Measurements from ENCODE around the gene SORCS1. TPM values are rescaled to one million over a fixed set of nuclear protein-coding genes. Genes with fewer than 3 reads are reported as not detected.

SORCS1 gene
- total and polyA plus RNA-seq, 2 of the 13 experiments (the other 11 are each of a cell fraction or from before 2014, with no cell fraction given) = not detected

DNA sequence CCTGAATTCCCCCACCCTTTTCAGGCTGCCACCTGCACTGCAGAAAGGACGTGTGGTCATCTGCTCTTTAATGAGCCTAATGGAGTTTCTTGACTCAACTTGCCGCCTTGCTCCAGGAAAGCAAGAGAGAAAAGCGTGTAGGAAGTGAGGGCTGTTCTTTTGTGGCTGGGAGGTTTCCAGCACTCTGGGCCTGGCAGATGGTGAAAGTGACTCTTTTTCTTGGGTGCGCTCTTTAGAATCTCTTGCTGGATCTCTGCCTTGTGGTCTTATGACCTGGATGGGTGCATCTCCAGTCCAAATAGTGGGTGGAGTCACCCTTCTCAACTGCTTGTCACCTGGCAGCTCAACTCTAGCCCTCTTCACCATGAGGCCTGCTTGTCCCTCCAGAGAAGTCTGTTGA is 244.0 kb downstream of the SORCS1 start:
- H3K27ac ChIP-seq (ENCODE audit: extremely low read length, insufficient read depth, low read length) = no peak overlapping the region
- CTCF ChIA-PET (ENCODE audit: low intra/inter-chr PET ratio, low total read pairs) = no interaction called here
- no peaks in the 10 kb centered on the region for H3K4me1 ChIP-seq (ENCODE audit: insufficient read depth, low read length)
- DNase-seq (ENCODE audit: low spot score) (no peak), FAIRE-seq (no peak), ATAC-seq (no peak)
- H3K27me3 ChIP-seq (ENCODE audit: control insufficient read depth in 1 of 2, insufficient read depth in 2 of 2, low read length in 2 of 2) = no peaks in the 10 kb centered on the region
- no peak overlapping the region for H2AFZ ChIP-seq (ENCODE audit: low read length)
- no peaks in the 10 kb centered on the region for H3K79me2 ChIP-seq (ENCODE audit: insufficient read depth, low read length)
- in situ Hi-C loops (cut with HindIII; ENCODE audit: extremely low pct_ligation_motif_present, low pct_unique_long_range_greater_than_20kb) (no loop called here), intact Hi-C loops (cut with micrococcal nuclease; ENCODE audit: unreplicated experiment) (no loop called here)
- no peaks in the 10 kb centered on the region for H4K20me1 ChIP-seq (ENCODE audit: insufficient read depth, low read length)
- H3K36me3 ChIP-seq (replicated peaks in 1 of 2; ENCODE audit: control insufficient read depth in 1 of 2, insufficient read depth in 2 of 2, low read length in 2 of 2) = no peaks in the 10 kb centered on the region
- 64% methylated on average over 4 of the region's 4 CpGs for WGBS (ENCODE audit: low lambda C conversion rate)
- H3K4me2 ChIP-seq (ENCODE audit: low read depth, low read length) = no peak overlapping the region
- POLR2A ChIA-PET = no interaction called here
- H3K9me3 ChIP-seq (ENCODE audit: low read length) = peaks cover 26% of the 10 kb centered on the region; the same call in 1 of the 2 replicates
- TF ChIP-seq JUNB (CRISPR knock-in tag; IDR thresholded peaks at IDR 0.05; ENCODE audit: borderline replicate concordance) (no peak), ATM (IDR thresholded peaks at IDR 0.05; ENCODE audit: borderline replicate concordance) (no peak), ZSCAN22 (CRISPR knock-in tag; IDR thresholded peaks at IDR 0.05) (no peak), ZNF605 (CRISPR knock-in tag; IDR thresholded peaks at IDR 0.05) (no peak), ZBTB8A (CRISPR knock-in tag; IDR thresholded peaks at IDR 0.05; ENCODE audit: borderline replicate concordance, low read depth) (no peak), TSC22D2 (CRISPR knock-in tag; IDR thresholded peaks at IDR 0.05; ENCODE audit: borderline replicate concordance) (no peak), ZNF44 (CRISPR knock-in tag; IDR thresholded peaks at IDR 0.05) (no peak)
- TF ChIP-seq, protein P1, sequence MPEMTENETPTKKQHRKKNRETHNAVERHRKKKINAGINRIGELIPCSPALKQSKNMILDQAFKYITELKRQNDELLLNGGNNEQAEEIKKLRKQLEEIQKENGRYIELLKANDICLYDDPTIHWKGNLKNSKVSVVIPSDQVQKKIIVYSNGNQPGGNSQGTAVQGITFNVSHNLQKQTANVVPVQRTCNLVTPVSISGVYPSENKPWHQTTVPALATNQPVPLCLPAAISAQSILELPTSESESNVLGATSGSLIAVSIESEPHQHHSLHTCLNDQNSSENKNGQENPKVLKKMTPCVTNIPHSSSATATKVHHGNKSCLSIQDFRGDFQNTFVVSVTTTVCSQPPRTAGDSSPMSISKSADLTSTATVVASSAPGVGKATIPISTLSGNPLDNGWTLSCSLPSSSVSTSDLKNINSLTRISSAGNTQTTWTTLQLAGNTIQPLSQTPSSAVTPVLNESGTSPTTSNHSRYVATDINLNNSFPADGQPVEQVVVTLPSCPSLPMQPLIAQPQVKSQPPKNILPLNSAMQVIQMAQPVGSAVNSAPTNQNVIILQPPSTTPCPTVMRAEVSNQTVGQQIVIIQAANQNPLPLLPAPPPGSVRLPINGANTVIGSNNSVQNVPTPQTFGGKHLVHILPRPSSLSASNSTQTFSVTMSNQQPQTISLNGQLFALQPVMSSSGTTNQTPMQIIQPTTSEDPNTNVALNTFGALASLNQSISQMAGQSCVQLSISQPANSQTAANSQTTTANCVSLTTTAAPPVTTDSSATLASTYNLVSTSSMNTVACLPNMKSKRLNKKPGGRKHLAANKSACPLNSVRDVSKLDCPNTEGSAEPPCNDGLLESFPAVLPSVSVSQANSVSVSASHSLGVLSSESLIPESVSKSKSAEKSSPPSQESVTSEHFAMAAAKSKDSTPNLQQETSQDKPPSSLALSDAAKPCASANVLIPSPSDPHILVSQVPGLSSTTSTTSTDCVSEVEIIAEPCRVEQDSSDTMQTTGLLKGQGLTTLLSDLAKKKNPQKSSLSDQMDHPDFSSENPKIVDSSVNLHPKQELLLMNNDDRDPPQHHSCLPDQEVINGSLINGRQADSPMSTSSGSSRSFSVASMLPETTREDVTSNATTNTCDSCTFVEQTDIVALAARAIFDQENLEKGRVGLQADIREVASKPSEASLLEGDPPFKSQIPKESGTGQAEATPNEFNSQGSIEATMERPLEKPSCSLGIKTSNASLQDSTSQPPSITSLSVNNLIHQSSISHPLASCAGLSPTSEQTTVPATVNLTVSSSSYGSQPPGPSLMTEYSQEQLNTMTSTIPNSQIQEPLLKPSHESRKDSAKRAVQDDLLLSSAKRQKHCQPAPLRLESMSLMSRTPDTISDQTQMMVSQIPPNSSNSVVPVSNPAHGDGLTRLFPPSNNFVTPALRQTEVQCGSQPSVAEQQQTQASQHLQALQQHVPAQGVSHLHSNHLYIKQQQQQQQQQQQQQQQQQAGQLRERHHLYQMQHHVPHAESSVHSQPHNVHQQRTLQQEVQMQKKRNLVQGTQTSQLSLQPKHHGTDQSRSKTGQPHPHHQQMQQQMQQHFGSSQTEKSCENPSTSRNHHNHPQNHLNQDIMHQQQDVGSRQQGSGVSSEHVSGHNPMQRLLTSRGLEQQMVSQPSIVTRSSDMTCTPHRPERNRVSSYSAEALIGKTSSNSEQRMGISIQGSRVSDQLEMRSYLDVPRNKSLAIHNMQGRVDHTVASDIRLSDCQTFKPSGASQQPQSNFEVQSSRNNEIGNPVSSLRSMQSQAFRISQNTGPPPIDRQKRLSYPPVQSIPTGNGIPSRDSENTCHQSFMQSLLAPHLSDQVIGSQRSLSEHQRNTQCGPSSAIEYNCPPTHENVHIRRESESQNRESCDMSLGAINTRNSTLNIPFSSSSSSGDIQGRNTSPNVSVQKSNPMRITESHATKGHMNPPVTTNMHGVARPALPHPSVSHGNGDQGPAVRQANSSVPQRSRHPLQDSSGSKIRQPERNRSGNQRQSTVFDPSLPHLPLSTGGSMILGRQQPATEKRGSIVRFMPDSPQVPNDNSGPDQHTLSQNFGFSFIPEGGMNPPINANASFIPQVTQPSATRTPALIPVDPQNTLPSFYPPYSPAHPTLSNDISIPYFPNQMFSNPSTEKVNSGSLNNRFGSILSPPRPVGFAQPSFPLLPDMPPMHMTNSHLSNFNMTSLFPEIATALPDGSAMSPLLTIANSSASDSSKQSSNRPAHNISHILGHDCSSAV (CRISPR knock-in tag; IDR thresholded peaks at IDR 0.05; ENCODE audit: borderline replicate concordance) = no peak
- TF ChIP-seq, protein P2, sequence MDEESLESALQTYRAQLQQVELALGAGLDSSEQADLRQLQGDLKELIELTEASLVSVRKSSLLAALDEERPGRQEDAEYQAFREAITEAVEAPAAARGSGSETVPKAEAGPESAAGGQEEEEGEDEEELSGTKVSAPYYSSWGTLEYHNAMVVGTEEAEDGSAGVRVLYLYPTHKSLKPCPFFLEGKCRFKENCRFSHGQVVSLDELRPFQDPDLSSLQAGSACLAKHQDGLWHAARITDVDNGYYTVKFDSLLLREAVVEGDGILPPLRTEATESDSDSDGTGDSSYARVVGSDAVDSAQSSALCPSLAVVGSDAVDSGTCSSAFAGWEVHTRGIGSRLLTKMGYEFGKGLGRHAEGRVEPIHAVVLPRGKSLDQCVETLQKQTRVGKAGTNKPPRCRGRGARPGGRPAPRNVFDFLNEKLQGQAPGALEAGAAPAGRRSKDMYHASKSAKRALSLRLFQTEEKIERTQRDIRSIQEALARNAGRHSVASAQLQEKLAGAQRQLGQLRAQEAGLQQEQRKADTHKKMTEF (CRISPR knock-in tag; IDR thresholded peaks at IDR 0.05) = no peak
- no TSS peak for BruUV-seq (replicated peaks)
- H3K4me3 ChIP-seq (replicated peaks in 1 of 3; ENCODE audit: insufficient read depth in 1 of 3, low read depth in 2 of 3, low read length in 3 of 3) = no peak overlapping the region
- no peak overlapping the region for H3K9ac ChIP-seq (ENCODE audit: insufficient read depth, low read depth, low read length)

All from HepG2 (cell line).